HCT116 (cell line): ENCODE results near the gene NDUFS6.

Source experiments
- CEBPB ChIP-seq: IDR thresholded peaks from 2 replicates; pipeline ENCODE4 v1.6.1; 2012; ENCODE audit warnings: low read depth
- EZH2 ChIP-seq: fragments of 200-600 bp; sonication (generic); IDR thresholded peaks from 2 replicates; pipeline ENCODE4 v1.6.1; 2017; ENCODE audit warnings: antibody characterized with exemption, mixed run types
- EZH2phosphoT487 ChIP-seq: fragments of 200-600 bp; IDR thresholded peaks from 2 replicates; pipeline ENCODE4 v1.6.1; 2018; ENCODE audit warnings: antibody characterized with exemption, borderline replicate concordance
- POLR2A ChIP-seq: IDR thresholded peaks from 2 replicates; pipeline ENCODE4 v1.7.0; 2011; ENCODE audit warnings: borderline replicate concordance; ENCODE audit not compliant: insufficient read depth, insufficient read length; ENCODE audit errors: extremely low read depth
- POLR2AphosphoS5 ChIP-seq: IDR thresholded peaks from 2 replicates; pipeline ENCODE4 v1.6.1; 2011; ENCODE audit warnings: mild to moderate bottlenecking, low read depth, low read length, moderate library complexity
- SIN3A ChIP-seq: IDR thresholded peaks from 2 replicates; pipeline ENCODE4 v1.6.1; 2012; ENCODE audit warnings: low read depth
- YY1 ChIP-seq: IDR thresholded peaks from 2 replicates; pipeline ENCODE4 v1.6.1; 2011; ENCODE audit warnings: low read length, low read depth, moderate library complexity, mild to moderate bottlenecking; ENCODE audit not compliant: insufficient replicate concordance; ENCODE audit errors: extremely low read depth
- TF ChIP-seq, protein P1 (sequence below), 3 experiments: fragments of 200-600 bp in 1 of 3; sonication (generic) in 1 of 3; IDR thresholded peaks in 2 of 3; conservative IDR thresholded peaks in 1 of 3; 2 replicates each; pipeline ENCODE4 v1.5.1; 2012 to 2017; ENCODE audit warnings: low read depth in 2 of 3, low read length in 2 of 3, antibody characterized with exemption in 1 of 3, borderline replicate concordance in 1 of 3, control low read depth in 1 of 3, mild to moderate bottlenecking in 1 of 3, mixed read lengths in 1 of 3, mixed run types in 1 of 3, moderate library complexity in 1 of 3; ENCODE audit not compliant: insufficient read depth in 1 of 3
- TF ChIP-seq, protein P2 (sequence below): IDR thresholded peaks from 2 replicates; pipeline ENCODE4 v1.6.1; 2012

DNA sequence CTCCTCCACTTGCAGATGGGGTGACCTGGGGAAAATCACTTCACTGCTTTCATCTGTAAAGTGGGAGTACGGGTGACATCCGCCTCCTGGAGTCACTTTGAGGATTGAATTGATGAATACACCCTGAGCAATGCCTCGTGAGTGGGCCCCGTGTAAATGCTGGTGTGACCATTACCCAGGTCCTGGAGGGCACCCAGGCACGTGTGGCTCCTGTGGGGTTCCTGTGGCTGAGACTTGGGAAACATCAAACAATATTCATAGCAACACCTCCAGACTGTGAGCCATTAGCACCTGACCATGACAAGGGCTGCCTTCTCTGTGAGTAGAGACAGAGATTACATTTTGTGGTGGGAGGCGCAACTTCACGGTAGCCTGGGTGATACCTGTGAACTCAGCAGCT, 13.0 kb upstream of the NDUFS6 start:
- TF ChIP-seq, protein P1, sequence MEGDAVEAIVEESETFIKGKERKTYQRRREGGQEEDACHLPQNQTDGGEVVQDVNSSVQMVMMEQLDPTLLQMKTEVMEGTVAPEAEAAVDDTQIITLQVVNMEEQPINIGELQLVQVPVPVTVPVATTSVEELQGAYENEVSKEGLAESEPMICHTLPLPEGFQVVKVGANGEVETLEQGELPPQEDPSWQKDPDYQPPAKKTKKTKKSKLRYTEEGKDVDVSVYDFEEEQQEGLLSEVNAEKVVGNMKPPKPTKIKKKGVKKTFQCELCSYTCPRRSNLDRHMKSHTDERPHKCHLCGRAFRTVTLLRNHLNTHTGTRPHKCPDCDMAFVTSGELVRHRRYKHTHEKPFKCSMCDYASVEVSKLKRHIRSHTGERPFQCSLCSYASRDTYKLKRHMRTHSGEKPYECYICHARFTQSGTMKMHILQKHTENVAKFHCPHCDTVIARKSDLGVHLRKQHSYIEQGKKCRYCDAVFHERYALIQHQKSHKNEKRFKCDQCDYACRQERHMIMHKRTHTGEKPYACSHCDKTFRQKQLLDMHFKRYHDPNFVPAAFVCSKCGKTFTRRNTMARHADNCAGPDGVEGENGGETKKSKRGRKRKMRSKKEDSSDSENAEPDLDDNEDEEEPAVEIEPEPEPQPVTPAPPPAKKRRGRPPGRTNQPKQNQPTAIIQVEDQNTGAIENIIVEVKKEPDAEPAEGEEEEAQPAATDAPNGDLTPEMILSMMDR (IDR thresholded peaks at IDR 0.05 in 2 of 3, conservative IDR thresholded peaks at IDR 0.05 in 1 of 3; ENCODE audit: borderline replicate concordance in 1 of 3, insufficient read depth in 1 of 3, low read depth in 2 of 3, low read length in 2 of 3): no peak
- TF ChIP-seq POLR2A (no peak), CEBPB (no peak), YY1 (no peak), SIN3A (no peak), EZH2 (no peak), POLR2AphosphoS5 (no peak), EZH2phosphoT487 (no peak)
- TF ChIP-seq, protein P2, sequence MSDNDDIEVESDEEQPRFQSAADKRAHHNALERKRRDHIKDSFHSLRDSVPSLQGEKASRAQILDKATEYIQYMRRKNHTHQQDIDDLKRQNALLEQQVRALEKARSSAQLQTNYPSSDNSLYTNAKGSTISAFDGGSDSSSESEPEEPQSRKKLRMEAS: no peak
